ENCODE data around the gene IFFO2.

GRCh38 chr1:18926315-18927081, 30.0 kb downstream of the IFFO2 start:
- TF ChIP-seq CTCF (conservative IDR thresholded peaks at IDR 0.05; ENCODE audit: low read length) = no peak
- no peak for TF ChIP-seq EZH2phosphoT487 (IDR thresholded peaks at IDR 0.05; ENCODE audit: borderline replicate concordance)

Data from Loucy (cell line).